Hepatocyte (in vitro differentiated cells): Measurements from ENCODE around the gene NTRK1. TPM values are rescaled to one million over a fixed set of nuclear protein-coding genes. Genes with fewer than 3 reads are reported as not detected.

Experiments used
- DNase-seq: peaks from one replicate; pipeline ENCODE4 v3.0.0-alpha.2; 2016; ENCODE audit warnings: low spot score
- H2AFZ ChIP-seq: fragments of 200-600 bp; sonication (generic); 2 replicates; pipeline ENCODE4 v1.6.0; 2016; ENCODE audit warnings: antibody characterized with exemption, mild to moderate bottlenecking
- H3K27ac ChIP-seq: fragments of 200-600 bp; sonication (generic); 2 replicates; pipeline ENCODE4 v1.5.1; 2016; ENCODE audit warnings: mild to moderate bottlenecking
- H3K27me3 ChIP-seq: fragments of 200-600 bp; sonication (generic); 2 replicates; pipeline ENCODE4 v1.6.1; 2016
- H3K36me3 ChIP-seq: fragments of 200-600 bp; sonication (generic); replicated peaks from 2 replicates; pipeline ENCODE4 v1.5.1; 2016; ENCODE audit warnings: low read depth; ENCODE audit not compliant: insufficient read depth
- H3K4me1 ChIP-seq: fragments of 200-600 bp; sonication (generic); 2 replicates; pipeline ENCODE4 v1.5.1; 2016; ENCODE audit warnings: mild to moderate bottlenecking, moderate library complexity; ENCODE audit not compliant: insufficient read depth
- H3K4me2 ChIP-seq: fragments of 200-600 bp; sonication (generic); 2 replicates; pipeline ENCODE4 v1.6.0; 2016
- H3K4me3 ChIP-seq: fragments of 200-600 bp; sonication (generic); 2 replicates; pipeline ENCODE4 v1.5.1; 2016; ENCODE audit warnings: mild to moderate bottlenecking
- H3K79me2 ChIP-seq: fragments of 200-600 bp; sonication (generic); 2 replicates; pipeline ENCODE4 v1.6.0; 2017; ENCODE audit warnings: mild to moderate bottlenecking
- H3K9me2 ChIP-seq: fragments of 200-600 bp; sonication (generic); replicated peaks from 2 replicates; pipeline ENCODE4 v1.6.0; 2017; ENCODE audit warnings: mild to moderate bottlenecking; ENCODE audit not compliant: insufficient read depth
- H3K9me3 ChIP-seq: fragments of 200-600 bp; sonication (generic); 2 replicates; pipeline ENCODE4 v1.5.1; 2016; ENCODE audit warnings: low read depth, mild to moderate bottlenecking
- H4K20me1 ChIP-seq: fragments of 200-600 bp; sonication (generic); 2 replicates; pipeline ENCODE4 v1.6.0; 2016; ENCODE audit warnings: mild to moderate bottlenecking; ENCODE audit not compliant: insufficient read depth, poor library complexity, severe bottlenecking
- CTCF ChIP-seq: fragments of 200-600 bp; sonication (generic); IDR thresholded peaks from 2 replicates; pipeline ENCODE4 v1.5.1; 2016; ENCODE audit warnings: antibody characterized with exemption, mild to moderate bottlenecking; ENCODE audit not compliant: poor library complexity
- EZH2 ChIP-seq: fragments of 200-600 bp; sonication (generic); IDR thresholded peaks from 2 replicates; pipeline ENCODE4 v1.6.1; 2016; ENCODE audit warnings: antibody characterized with exemption, mild to moderate bottlenecking, borderline replicate concordance
- EZH2phosphoT487 ChIP-seq: fragments of 200-600 bp; sonication (generic); IDR thresholded peaks from one replicate; pipeline ENCODE4 v1.6.1; 2018; ENCODE audit warnings: antibody characterized with exemption, mild to moderate bottlenecking, low read depth, moderate library complexity; ENCODE audit not compliant: unreplicated experiment, severe bottlenecking
- WGBS: methylation state at CpG from one replicate; pipeline ENCODE4 v1.1.6; 2016; ENCODE audit warnings: low lambda C conversion rate; ENCODE audit errors: missing lambda C conversion rate; 5-methylcytosine and 5-hydroxymethylcytosine counted together
- polyA plus RNA-seq: library from polyadenylated mRNA; unstranded; fragments of >200 nt; fragmentation: Nextera tagmentation; extraction: Ambion mirVana; gene quantifications from 2 replicates; pipeline ENCODE4 v1.2.1, GENCODE V29; 2016
- total RNA-seq: library from RNA; depleted of rRNA; stranded (reverse); fragments of >200 nt; gene quantifications from 2 replicates; pipeline ENCODE4 v1.2.3, GENCODE V29; 2014

The NTRK1 gene
- total and polyA plus RNA-seq, 2 experiments from 2014 or later = 0.13 TPM; not detected in 1

GRCh38 chr1:156862997-156863599, 2.4 kb downstream of the NTRK1 start:
- Histone ChIP-seq H3K27ac (no peak overlapping the region), H3K9me2 (no peaks in the 10 kb centered on the region), H3K4me3 (no peak overlapping the region), H3K27me3 (peaks cover 77% of the 10 kb centered on the region), H3K36me3 (no peaks in the 10 kb centered on the region), H4K20me1 (no peaks in the 10 kb centered on the region), H3K9me3 (no peaks in the 10 kb centered on the region), H3K79me2 (no peaks in the 10 kb centered on the region), H3K4me1 (peaks cover 26% of the 10 kb centered on the region), H3K4me2 (no peak overlapping the region), H2AFZ (no peak overlapping the region)
- DNase-seq = no peak
- 46% methylated on average over 10 of the region's 10 CpGs for WGBS
- no peak for TF ChIP-seq CTCF
- no peak for TF ChIP-seq EZH2
- TF ChIP-seq EZH2phosphoT487 = no peak

- H3K27ac ChIP-seq = no peak overlapping the region
- H4K20me1 ChIP-seq = no peaks in the 10 kb centered on the region
- H3K4me2 ChIP-seq = no peak overlapping the region
- no peaks in the 10 kb centered on the region for H3K36me3 ChIP-seq
- H3K9me2 ChIP-seq = no peaks in the 10 kb centered on the region
- DNase-seq = no peak
- peaks cover 24% of the 10 kb centered on the region for H3K4me1 ChIP-seq
- WGBS = 78% methylated on average over 7 of the region's 7 CpGs
- no peaks in the 10 kb centered on the region for H3K9me3 ChIP-seq
- no peak overlapping the region for H3K4me3 ChIP-seq
- TF ChIP-seq EZH2phosphoT487 (no peak), EZH2 (no peak), CTCF (no peak)
- no peaks in the 10 kb centered on the region for H3K79me2 ChIP-seq
- H2AFZ ChIP-seq = no peak overlapping the region
- H3K27me3 ChIP-seq = peaks cover 72% of the 10 kb centered on the region
Observed at GRCh38 chr1:156863631-156864030, 3.0 kb downstream of the NTRK1 start.

GRCh38 chr1:156864796-156865195, 4.1 kb downstream of the NTRK1 start:
- no peaks in the 10 kb centered on the region for H3K79me2 ChIP-seq
- peaks cover 13% of the 10 kb centered on the region for H3K4me1 ChIP-seq
- no peaks in the 10 kb centered on the region for H3K36me3 ChIP-seq
- 82% methylated on average over 4 of the region's 4 CpGs for WGBS
- TF ChIP-seq CTCF (no peak), EZH2phosphoT487 (no peak), EZH2 (no peak)
- peaks cover 67% of the 10 kb centered on the region for H3K27me3 ChIP-seq
- no peak overlapping the region for H2AFZ ChIP-seq
- no peak overlapping the region for H3K4me2 ChIP-seq
- no peak overlapping the region for H3K4me3 ChIP-seq
- no peak overlapping the region for H3K27ac ChIP-seq
- H3K9me2 ChIP-seq = no peaks in the 10 kb centered on the region
- no peaks in the 10 kb centered on the region for H3K9me3 ChIP-seq
- no peak for DNase-seq
- H4K20me1 ChIP-seq = no peaks in the 10 kb centered on the region

GRCh38 chr1:156865258-156865657, 4.6 kb downstream of the NTRK1 start:
- 76% methylated on average over 9 of the region's 9 CpGs for WGBS
- TF ChIP-seq CTCF = no peak
- TF ChIP-seq EZH2 = no peak
- Histone ChIP-seq H3K4me2 (no peak overlapping the region), H4K20me1 (no peaks in the 10 kb centered on the region), H2AFZ (no peak overlapping the region), H3K4me3 (no peak overlapping the region), H3K9me2 (no peaks in the 10 kb centered on the region), H3K27ac (no peak overlapping the region), H3K9me3 (no peaks in the 10 kb centered on the region), H3K4me1 (peaks cover 8% of the 10 kb centered on the region), H3K36me3 (no peaks in the 10 kb centered on the region), H3K27me3 (peaks cover 62% of the 10 kb centered on the region), H3K79me2 (no peaks in the 10 kb centered on the region)
- no peak for DNase-seq
